Stimulated activated CD8-positive, alpha-beta memory T cell treated with anti-CD3 and anti-CD28 coated beads, Interleukin-2, amount 100 ng/mL, for 48 hours (primary cell): ENCODE data around the gene RWDD4.

ENCODE experiments used
- DNase-seq, 2 donors: peaks; one replicate each; pipeline ENCODE4 v3.0.0-alpha.2; 2020; ENCODE audit warnings: low read depth in 2 of 2

RWDD4 gene

GRCh38 chr4:183659029-183659871 is at the start of gene RWDD4, which contains the start of gene TRAPPC11:
RWDD4 (minus strand) TSS chr4:183659185; CDS start chr4:183658952, 233 bp downstream.
TRAPPC11 (plus strand) TSS chr4:183659293; CDS start chr4:183663868, 4,575 bp downstream.
- peak; percentile 88 to 94 for DNase-seq

GRCh38 chr4:183702492-183702891 is 43.5 kb upstream of the RWDD4 start:
- DNase-seq = no peak

- no peak for DNase-seq
These were observed 41.4 kb upstream of the RWDD4 start for GRCh38 chr4:183700407-183700806.

GRCh38 chr4:183698909-183699308 is 39.9 kb upstream of the RWDD4 start:
- DNase-seq = no peak

GRCh38 chr4:183691897-183692296 is 32.9 kb upstream of the RWDD4 start:
- DNase-seq = no peak

GRCh38 chr4:183691006-183691405 is 32.0 kb upstream of the RWDD4 start:
- DNase-seq = no peak

GRCh38 chr4:183688216-183688615 is 29.2 kb upstream of the RWDD4 start:
- no peak for DNase-seq

- no peak for DNase-seq
These were observed 27.5 kb upstream of the RWDD4 start for GRCh38 chr4:183686461-183686860.

- no peak for DNase-seq
These were observed 22.1 kb upstream of the RWDD4 start for GRCh38 chr4:183681119-183681518.

GRCh38 chr4:183675625-183676024 is 16.6 kb upstream of the RWDD4 start:
- no peak for DNase-seq

- DNase-seq = no peak
These were observed 15.2 kb upstream of the RWDD4 start for GRCh38 chr4:183674153-183674552.

GRCh38 chr4:183670960-183671555 is 12.1 kb upstream of the RWDD4 start:
- no peak for DNase-seq

- no peak for DNase-seq
These were observed 11.3 kb upstream of the RWDD4 start for GRCh38 chr4:183670251-183670650.

- no peak for DNase-seq
These were observed 7.1 kb upstream of the RWDD4 start for GRCh38 chr4:183666088-183666487.

- DNase-seq = no peak
These were observed 872 bp upstream of the RWDD4 start for GRCh38 chr4:183659872-183660242.

- peak; percentile 6 to 13 for DNase-seq
These were observed 490 bp downstream of the RWDD4 start for GRCh38 chr4:183658362-183659028.

- no peak for DNase-seq
These were observed 1.4 kb downstream of the RWDD4 start for GRCh38 chr4:183657564-183657963.

GRCh38 chr4:183645326-183645725 is 13.7 kb downstream of the RWDD4 start:
- DNase-seq = no peak

- no peak for DNase-seq
These were observed 19.7 kb downstream of the RWDD4 start for GRCh38 chr4:183639291-183639690.

- DNase-seq = no peak
These were observed 20.5 kb downstream of the RWDD4 start for GRCh38 chr4:183638436-183638835.

- no peak for DNase-seq
These were observed 21.5 kb downstream of the RWDD4 start for GRCh38 chr4:183637461-183637860.

- DNase-seq = no peak
These were observed 22.1 kb downstream of the RWDD4 start for GRCh38 chr4:183636923-183637322.

GRCh38 chr4:183636503-183636902 is 22.5 kb downstream of the RWDD4 start:
- DNase-seq = no peak
